Measurements from ENCODE around the gene SLC37A4. TPM values are rescaled to one million over a fixed set of nuclear protein-coding genes. Genes with fewer than 3 reads are reported as not detected.

SLC37A4 gene
- total and polyA plus RNA-seq, 2 of the 13 experiments (the other 11 are each of a cell fraction or from before 2014, with no cell fraction given): 43.0 to 56.1 TPM

DNA sequence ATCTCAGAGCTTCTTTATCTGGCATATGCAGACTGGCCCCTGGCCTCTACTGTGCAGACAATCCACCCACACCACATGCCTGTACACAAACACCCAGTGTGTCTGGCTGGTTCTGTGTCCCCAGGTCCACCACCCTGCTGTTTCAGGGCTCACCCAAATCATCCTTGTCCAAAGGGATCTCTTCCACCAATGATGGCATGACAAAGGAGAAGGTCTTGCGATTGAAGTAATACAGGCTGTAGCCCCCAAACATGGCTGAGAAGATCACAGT is 1.7 kb downstream of the SLC37A4 start (continued):
- TF ChIP-seq, protein P1, sequence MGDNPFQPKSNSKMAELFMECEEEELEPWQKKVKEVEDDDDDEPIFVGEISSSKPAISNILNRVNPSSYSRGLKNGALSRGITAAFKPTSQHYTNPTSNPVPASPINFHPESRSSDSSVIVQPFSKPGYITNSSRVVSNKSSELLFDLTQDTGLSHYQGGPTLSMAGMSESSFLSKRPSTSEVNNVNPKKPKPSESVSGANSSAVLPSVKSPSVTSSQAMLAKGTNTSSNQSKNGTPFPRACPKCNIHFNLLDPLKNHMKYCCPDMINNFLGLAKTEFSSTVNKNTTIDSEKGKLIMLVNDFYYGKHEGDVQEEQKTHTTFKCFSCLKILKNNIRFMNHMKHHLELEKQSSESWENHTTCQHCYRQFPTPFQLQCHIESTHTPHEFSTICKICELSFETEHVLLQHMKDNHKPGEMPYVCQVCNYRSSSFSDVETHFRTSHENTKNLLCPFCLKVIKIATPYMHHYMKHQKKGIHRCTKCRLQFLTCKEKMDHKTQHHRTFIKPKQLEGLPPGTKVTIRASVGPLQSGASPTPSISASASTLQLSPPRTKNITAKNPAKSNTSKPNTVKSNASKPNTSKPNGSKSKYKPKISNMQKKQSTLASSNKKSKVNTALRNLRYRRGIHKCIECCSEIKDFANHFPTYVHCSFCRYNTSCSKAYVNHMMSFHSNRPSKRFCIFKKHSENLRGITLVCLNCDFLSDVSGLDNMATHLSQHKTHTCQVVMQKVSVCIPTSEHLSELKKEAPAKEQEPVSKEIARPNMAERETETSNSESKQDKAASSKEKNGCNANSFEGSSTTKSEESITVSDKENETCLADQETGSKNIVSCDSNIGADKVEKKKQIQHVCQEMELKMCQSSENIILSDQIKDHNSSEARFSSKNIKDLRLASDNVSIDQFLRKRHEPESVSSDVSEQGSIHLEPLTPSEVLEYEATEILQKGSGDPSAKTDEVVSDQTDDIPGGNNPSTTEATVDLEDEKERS (CRISPR knock-in tag; IDR thresholded peaks at IDR 0.05): no peak
- TF ChIP-seq, protein P2, sequence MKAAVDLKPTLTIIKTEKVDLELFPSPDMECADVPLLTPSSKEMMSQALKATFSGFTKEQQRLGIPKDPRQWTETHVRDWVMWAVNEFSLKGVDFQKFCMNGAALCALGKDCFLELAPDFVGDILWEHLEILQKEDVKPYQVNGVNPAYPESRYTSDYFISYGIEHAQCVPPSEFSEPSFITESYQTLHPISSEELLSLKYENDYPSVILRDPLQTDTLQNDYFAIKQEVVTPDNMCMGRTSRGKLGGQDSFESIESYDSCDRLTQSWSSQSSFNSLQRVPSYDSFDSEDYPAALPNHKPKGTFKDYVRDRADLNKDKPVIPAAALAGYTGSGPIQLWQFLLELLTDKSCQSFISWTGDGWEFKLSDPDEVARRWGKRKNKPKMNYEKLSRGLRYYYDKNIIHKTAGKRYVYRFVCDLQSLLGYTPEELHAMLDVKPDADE (CRISPR knock-in tag; IDR thresholded peaks at IDR 0.05): no peak
- TF ChIP-seq, protein P3, sequence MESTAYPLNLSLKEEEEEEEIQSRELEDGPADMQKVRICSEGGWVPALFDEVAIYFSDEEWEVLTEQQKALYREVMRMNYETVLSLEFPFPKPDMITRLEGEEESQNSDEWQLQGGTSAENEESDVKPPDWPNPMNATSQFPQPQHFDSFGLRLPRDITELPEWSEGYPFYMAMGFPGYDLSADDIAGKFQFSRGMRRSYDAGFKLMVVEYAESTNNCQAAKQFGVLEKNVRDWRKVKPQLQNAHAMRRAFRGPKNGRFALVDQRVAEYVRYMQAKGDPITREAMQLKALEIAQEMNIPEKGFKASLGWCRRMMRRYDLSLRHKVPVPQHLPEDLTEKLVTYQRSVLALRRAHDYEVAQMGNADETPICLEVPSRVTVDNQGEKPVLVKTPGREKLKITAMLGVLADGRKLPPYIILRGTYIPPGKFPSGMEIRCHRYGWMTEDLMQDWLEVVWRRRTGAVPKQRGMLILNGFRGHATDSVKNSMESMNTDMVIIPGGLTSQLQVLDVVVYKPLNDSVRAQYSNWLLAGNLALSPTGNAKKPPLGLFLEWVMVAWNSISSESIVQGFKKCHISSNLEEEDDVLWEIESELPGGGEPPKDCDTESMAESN (CRISPR knock-in tag; conservative IDR thresholded peaks at IDR 0.05): no peak
- TF ChIP-seq ZBTB20 (CRISPR knock-in tag; IDR thresholded peaks at IDR 0.05; ENCODE audit: borderline replicate concordance, low read depth) (peak; percentile 64; the same call in 1 of the 2 replicates), ZMYM3 (CRISPR knock-in tag; IDR thresholded peaks at IDR 0.05) (0 out of 2 replicates have a peak, but pooled peaks have one; percentile 3)

All from HepG2 (cell line).